Stimulated activated CD8-positive, alpha-beta memory T cell treated with anti-CD3 and anti-CD28 coated beads, Interleukin-12 subunit alpha, Interleukin-12 subunit beta, amount 100 ng/mL, for 24 hours (primary cell): ENCODE results near the gene SPTBN4.
A peak's percentile ranks its signal among the peaks of the same experiment; 100 is the strongest.
"Not testable (repeated sequence)": the region's sequence is repeated elsewhere in the genome, so short reads cannot be mapped to it uniquely, and the experiment has no call there.

Experiments used
- DNase-seq: peaks from one replicate; pipeline ENCODE4 v3.0.0-alpha.2; 2020; ENCODE audit errors: extremely low read depth

Gene SPTBN4

DNA sequence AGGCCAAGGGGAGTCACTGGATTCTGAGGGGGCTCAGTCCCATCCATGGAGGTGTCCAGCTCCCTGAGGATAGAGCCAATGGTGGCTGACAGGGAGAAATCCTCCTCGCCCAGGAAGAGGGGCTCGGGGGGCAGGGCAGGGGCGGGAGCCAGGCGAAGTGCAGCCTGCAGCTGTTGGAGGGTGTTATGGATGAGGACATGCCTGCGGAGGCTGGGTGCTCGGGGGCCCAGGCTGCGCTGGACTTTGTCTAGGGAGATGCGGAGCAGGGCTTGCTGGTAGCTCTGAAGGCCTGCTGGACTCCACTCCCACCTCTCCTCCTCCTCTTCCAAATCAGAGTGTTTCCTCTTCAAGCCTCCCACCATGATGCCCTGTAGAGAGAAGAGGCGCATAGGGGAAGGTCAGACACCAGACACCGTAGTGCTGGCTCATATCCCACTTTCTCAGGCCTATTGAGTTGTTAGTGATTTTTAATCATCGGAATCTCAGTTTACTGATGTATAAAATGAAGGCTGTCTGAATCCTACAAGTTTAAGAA lies 25.0 kb upstream of the SPTBN4 start:
- DNase-seq: no peak

DNA sequence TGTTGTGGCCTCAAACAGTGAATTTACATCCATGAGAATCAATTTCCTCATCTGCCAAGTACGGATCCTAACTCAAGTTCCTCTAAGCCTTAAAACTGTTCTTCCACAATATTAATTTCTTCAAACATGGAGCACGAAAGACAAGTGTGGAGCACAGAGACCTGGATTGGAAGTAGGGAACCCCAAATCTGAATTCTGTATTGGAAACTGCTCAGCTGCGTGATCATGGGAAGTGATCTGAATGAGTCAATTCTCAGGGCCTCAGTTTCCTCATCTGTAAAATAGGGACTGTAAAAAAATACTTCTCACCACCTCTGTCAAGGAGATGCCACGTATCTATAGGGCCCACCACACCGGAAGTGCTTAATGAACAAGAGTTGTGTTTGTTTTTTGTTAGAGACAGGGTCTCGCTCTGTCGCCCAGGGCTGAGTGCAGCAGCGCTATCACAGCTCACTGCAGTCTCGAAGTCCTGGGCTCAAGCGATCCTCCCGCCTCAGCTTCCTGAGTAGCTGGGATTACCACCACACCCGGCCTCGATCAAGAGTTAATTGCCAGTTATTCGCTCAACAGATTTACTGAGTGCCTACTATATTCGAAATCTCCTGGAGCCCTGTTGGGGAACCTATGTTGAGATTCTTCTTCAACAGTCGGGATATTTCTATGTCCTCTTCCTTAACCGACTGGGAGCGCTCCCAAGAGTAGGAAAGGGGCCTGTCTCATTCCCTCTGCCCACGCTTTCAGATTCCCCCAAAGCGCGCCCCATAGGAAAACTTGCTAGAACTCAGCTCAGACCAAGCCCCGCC lies 24.3 kb upstream of the SPTBN4 start:
- no peak for DNase-seq

DNA sequence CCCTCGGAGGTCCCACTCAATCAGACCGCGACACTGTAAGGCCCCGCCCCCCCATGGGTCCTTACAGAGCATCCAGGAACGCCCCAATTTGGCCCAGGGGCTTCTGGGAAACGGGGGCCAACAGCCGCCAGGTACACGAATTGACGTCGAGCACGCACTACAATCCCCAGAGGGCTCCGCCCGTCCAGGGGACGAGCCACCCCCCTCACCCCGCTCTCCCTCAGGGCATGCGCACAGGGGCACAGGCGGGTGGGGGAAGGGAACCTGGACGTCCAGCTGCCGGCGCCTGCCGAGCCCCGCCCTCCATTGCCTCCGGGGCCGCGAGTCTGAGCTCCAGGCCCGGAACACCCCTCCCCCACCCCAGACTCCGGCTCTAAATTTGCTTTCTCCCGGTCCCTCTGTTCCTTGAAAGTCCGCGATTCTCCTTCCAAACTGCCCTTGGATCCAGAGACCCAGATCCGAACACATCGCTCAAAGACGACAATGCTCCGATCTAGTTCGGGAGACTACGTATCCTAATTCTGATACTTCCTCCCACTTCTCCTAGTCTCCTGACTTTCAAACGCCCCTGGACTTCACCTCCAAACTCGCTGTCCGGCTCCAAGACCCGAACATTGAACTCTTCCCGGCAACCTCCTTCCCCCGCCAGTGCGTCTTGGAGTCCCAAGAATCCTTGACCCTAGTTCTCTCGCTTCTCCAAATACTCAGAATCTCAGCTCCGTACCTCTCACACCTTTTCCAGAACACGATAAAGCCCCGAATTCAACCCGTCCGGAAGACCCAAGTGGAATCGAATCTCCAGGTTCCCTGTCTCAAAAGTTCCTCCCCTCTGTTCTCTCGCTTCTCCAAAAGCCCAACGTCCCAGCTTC lies 23.4 kb upstream of the SPTBN4 start:
- peak; percentile 99 for DNase-seq

DNA sequence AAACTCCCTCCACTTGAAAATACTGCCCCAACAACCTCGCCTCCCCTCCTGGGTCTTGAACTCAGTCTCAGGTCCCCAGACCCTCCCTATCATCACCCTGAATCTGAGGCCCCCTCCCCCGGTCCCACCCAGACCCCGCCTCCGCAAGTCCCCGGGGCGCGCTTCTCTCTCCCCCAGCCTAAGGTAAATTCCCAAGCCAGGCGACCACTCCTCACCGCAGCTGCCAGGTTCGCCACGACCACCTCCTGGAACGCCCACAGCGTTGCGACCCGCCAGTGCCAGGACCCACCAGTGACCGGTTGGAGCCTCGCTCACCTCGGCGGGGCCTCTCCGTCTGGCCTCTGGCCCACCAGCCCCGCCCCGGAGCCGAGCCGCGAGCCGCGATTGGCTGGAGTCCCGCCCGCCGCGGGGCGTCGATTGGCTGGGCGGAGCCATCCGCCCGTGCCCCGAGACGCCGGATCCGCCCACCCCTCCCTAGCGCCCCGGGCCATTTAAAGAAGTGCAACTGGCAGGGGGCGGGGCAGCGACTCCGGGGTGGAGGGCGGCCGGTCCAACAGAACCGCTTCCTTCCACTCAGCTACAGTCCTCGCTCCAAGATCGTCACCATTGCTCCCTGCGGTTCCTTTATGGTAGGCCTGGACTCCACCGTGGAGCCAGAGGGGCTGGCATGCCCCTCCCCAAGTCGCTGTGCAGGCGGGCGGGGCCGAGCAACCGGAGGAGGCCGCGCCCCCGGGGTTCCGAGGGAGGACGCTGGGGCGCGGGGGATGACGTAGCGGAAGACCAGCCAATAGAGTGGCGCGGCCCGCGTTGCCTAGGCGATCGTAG lies 22.6 kb upstream of the SPTBN4 start, which contains the start of gene SERTAD3:
Gene SERTAD3, minus strand, starts transcription at position 336 of the 825 bp plus-strand sequence. CDS start 2,255 bp downstream, outside the sequence.
- DNase-seq: peak; percentile 95

DNA sequence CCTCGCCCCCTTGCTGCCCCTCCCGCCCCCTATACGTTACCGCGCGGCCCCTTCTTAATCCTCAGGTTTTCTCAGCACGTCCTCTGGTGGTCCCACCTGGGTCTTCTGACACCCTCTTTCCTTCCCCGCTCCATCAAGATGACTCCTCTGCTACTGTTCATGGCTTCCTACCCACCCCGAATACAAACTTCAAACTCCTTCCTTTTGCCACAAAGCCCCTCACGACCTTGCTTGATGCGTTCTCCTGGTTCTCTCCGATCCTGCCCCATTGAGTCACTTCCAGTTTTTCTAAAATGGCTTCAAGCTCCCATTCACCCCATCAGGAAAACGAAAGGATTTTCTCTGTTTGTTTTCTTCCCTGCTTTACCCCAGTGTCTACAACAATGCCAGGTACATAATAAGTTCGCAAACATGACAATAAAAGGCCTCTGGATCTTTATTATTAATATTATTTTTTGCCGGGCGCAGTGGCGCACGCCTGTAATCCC lies 21.9 kb upstream of the SPTBN4 start:
- DNase-seq: no peak

DNA sequence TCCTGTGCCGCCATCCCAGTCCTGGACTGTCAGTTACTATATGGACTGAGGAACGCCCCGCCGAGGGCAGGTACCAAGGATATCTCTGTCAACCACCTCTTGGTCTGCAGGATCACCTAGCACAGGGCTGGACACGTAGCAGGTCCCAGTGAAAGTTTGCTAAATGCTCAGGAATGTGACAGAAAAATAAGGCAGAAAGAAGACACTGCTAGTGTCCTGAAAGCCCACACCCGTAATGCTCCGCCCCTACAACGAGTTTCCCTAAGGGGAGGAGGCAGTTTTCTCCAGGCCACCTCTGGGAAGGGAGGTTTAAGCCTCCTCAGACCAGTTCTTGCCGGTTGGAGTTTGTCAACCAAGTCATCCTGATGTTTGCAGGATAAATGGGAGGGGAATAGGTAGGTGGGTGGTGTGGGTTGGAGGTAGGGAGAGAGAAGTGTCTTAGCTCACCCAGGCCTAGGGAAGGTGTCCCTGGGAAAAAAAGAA lies 21.0 kb upstream of the SPTBN4 start:
- no peak for DNase-seq

DNA sequence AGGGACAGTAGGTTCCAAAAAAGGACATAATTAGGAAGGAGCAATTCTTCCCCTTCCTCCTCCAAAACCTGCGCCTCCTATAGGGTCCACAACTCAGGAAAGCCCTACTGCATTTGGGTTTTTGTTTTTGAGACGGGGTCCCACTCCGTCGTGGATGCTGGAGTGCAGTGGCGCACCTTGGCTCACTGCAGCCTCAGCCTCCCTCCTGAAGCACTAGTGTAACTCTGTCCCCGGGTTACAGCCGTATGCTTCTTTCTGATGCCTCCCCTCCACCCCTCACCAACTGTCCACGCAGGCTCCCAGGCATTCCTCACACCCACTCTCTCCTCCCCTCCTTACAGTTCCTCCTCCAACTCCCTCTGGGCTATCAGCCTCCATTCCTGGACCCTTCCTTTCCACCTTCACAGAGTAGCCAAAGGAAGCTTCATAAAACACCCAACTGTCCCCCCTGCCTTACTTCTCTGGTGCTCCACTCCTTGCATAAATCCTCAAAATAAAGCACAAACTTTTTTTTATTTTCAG lies 20.5 kb upstream of the SPTBN4 start:
- no peak for DNase-seq

DNA sequence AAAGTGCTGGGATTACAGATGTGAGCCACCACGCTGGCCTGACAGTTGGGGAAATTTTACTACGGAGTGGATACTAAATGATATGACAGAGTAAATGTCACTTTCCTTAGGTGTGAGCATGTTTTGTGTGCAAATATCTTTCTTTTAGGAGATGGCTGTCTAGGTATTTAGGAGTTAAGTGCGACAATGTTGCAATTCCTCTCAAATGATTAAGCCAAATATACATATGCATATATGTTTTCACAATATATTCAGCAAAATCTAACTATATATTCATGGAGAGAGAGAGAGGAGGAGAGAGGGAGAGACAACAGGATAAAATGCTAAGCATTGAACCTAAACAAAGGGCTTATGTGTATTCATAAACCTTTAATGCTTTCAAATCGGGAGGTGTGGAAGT lies 17.3 kb upstream of the SPTBN4 start:
- no peak for DNase-seq

DNA sequence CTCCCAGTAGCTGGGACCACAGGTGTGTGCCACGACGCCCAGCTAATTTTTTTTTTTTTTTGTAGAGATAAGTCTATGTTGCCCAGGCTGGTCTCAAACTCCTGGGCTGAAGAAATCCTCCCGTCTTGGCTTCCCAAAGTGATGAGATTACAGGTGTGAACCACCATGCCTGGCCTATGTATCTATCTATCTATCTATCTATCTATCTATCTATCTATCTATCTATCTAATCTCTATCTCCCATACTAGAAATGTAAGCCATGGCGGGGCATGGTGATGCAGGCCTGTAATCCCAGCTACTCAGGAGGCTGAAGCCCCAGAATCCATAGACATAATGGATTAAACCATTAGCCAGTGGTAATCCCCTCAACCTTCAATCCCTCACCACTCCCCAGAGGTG lies 16.1 kb upstream of the SPTBN4 start:
- DNase-seq: no peak

DNA sequence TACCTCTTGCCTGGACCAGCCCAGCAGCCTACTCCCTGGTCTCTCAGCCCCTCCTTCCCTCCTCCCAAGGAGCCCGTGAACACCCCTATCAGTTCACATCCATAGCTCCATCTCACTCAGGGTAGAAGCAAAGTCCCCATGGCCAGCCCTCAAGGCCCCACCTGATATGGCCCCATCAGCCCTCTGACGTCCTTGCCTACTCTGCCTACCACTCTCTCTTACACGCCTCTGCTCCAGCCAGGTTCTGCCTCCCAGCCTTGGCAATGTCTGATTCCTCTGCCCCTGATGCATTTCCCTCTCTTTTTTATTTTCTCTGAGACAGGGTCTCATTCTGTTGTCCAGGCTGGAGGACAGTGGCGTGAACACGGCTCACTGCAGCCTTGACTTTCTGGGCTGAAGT lies 14.8 kb upstream of the SPTBN4 start:
- no peak for DNase-seq

DNA sequence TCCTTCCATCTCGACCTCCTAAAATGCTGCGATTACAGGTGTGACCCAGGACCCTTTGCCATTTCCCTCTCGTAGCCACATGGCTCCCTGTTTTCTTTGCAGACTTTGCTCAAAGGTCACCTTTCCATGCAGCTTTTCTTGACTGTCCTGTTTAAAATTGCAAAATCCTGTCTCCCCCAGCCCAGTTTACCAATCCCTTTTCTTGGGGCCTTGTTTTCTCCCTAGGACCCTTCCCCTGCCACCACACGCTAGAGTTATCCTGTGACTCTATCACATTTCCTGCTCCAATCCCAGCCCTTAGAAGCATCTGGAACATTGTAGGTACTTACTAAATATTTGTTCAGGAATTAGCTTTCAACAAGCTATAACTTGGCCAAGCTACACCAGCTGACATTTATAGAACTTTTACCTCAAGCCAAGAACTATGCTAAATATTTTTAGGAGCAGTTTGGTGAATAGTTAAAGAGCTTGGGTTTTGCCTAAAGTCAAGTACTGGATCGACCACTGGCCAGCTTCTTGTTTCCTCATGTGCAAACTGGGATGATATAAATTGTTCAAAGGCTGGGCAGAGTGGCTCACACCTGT lies 13.6 kb upstream of the SPTBN4 start:
- no peak for DNase-seq

DNA sequence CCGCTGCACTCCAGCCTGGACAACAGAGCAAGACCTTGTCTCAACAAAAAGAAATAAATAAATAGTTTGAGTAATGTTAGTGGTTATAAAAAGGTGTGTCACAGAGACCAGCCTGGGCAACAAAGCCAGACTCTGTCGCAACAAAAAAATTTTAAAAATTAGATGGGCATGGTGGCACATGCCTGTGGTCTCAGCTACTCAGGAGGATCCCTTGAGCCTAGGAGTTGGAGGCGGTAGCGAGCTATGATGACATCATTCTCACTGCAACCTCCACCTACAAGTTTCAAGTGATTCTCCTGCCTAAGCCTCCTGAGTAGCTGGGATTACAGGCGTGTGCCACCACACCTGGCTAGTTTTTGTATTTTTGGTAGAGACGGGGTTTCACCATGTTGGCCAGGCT lies 12.9 kb upstream of the SPTBN4 start:
- DNase-seq: not testable (repeated sequence)

DNA sequence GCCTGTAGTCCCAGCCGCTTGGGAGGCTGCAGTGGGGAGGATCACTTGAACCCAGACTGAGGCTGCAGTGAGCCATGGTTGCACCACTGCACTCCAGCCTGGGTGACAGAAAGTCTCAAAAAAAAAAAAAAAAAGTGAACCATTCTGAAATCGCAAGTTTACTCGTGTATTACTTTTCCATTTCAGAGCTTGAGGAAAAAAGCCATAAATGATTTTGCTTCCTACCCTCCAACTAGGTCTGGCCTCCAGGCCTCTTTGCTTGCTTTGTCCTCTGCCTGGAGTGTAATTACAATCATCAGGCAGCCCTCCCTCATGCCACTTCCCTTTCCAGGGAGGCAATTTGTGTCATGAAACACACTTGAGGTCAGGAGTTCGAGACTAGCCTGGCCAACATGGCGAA lies 9.8 kb upstream of the SPTBN4 start:
- DNase-seq: no peak

DNA sequence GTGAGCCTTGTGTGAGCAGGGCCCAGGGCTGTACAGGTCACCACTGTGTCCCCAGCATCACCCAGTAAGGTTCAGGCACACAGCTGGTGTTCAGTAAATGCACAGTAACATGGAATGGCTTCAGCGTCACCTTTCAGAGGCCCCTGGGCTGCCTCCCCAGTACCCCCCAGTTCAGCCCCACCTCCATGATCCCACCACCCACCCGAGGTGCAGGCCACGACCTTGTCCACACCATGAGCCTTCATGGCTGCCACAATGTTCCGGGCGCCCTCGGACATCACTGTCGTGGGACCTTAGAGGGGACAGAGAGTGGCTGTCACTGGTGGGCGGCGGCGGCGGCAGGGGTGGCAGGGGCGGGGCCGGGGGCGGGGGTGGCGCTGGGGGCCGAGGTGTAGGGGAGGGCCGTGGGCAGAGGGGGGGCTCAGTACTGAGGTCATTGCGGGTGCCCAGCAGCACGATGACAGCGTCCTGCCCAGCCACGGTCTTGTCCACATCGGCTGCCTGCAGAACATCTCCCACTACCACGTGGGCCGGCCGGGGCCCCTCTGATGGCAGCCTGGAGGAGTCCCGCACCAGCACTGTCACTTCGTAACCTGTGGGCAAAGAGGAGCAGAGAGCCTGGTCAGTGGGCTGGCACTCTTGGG lies 8.7 kb upstream of the SPTBN4 start:
- no peak for DNase-seq

DNA sequence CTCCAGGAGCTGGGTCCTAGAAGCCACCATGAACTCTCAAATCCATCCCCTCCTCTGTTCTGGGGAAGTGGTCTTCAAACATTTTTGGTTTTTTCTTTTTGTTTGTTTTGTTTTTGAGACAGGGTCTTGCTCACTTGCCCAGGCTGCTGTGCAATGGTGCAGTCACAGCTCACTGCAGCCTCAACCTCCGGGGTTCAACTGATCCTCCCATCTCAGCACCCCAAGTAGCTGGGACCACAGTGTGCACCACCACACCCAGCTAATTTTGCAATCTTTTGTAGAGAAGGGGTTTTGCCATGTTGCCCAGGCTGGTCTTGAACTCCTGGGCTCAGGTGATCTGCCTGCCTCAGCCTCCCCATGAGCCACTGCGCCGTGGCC lies 8.2 kb upstream of the SPTBN4 start:
- no peak for DNase-seq

DNA sequence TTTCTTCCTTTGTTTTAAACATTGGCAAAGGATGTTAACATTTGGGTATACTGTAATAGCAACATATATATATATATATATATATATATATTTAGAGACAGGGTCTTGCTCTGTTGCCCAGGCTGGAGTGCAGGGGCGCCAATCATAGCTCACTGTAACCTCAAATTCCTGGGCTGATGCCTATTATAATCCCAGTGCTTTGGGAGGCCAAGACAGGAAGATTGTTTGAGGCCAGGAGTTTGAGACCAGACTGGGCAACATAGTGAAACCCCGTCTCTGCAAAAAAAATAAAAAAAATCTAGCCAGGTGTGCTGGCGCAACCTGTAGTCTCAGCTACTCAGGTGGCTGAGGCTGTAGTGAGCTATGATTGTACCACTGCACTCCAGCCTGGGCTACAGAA lies 6.6 kb upstream of the SPTBN4 start:
- DNase-seq: no peak

DNA sequence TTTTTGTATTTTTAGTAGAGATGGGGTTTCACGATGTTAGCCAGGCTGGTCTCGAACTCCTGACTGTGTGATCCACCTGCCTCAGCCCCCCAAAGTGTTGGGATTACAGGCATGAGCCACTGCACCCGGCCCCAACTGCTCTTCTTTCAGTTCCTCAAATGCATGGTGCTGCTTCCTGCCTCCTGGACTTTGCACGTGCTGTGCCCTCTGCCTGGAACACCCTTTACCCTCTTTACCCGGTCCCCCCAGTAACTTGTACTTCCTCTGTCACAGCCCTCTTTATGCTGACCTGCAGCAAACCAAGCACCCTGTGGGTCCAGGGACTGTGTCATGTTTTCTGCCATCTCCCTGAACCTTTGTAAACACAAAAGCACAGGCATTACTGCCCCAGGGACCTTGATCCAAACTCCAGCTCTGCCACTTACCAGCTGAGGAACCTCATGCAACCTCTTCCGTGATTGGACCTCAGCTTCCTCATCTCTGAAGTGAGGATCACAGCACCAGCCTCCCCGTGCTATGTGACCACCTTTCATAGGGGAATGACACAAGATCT lies 5.1 kb upstream of the SPTBN4 start:
- DNase-seq: no peak

DNA sequence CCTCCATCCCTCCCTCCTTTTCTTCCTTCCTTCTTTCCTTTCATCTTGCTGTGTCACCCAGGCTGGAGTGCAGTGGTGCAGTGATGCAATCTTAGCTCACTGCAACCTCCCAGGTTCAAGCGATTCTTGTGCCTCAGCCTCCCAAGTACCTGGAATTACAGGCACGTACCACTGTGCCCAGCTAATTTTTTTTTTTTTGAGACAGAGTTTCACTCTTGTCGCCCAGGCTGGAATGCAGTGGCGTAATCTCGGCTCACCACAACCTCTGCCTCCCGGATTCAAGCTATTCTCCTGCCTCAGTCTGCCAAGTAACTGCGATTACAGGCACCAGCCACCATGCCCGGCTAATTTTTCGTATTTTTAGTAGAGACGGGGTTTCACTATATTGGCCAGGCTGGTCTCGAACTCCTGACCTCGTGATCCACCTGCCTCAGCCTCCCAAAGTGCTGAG lies 3.2 kb upstream of the SPTBN4 start:
- not testable (repeated sequence) for DNase-seq

DNA sequence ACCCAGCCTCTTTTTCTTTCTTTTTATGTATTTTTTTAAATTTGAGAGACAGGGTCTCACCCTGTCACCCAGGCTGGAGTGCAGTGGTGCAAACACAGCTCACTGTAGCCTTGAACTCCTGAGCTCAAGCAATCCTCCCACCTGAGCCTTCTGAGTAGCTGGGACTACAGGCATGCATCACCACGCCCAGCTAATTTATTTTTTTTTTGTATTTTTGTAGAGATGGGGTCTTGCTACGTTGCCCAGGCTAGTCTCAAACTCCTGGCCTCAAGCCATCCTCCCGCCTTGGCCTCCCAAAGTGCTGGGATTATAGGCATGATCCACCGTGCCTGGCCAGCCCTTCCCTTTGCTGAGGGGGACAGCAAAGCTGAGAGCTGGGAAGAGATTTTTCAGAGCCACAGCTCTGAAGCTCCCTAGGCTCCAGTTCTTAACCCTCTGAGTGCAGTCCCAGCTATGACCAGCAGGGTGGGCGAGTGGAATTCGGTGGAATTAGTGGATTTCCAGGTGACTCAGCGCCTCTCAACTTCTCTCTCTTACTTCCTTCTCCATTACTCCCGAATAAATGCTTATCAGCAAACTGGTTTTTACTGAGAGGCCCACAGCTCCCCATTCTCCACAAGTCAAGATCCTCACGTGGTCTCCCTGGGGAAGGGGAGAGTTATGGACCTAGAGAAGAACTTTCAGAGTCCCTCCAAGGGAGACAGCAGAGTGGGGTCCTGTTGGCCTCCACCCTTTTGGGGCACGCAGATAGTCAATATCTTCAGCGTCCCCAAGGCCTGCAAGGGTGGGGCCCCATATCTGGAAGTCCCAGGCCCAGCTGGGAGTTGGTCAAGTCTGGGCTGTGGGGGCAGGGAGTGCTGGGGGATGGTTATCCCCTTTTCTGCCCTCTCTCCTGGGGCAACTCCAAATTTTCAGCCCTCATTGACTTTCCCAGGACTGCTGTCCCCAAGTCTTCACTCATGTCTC lies 2.5 kb upstream of the SPTBN4 start:
- DNase-seq: no peak
